Progenitor cell of endocrine pancreas (in vitro differentiated cells): Measurements from ENCODE around the gene POR. TPM values are rescaled to one million over a fixed set of nuclear protein-coding genes. Genes with fewer than 3 reads are reported as not detected.
A peak's percentile ranks its signal among the peaks of the same experiment; 100 is the strongest.

Experiments used
- DNase-seq: peaks from one replicate; pipeline ENCODE4 v3.0.0; 2021; ENCODE audit warnings: low spot score; ENCODE audit not compliant: unreplicated experiment
- H3K27ac Mint-ChIP-seq: 2 replicates; pipeline ENCODE4 v1.8.0; 2021; ENCODE audit warnings: mild to moderate bottlenecking, moderate library complexity, mixed read lengths
- H3K27me3 Mint-ChIP-seq: 2 replicates; pipeline ENCODE4 v1.8.0; 2021; ENCODE audit warnings: mixed read lengths
- H3K36me3 Mint-ChIP-seq: 2 replicates; pipeline ENCODE4 v1.8.0; 2022; ENCODE audit warnings: mixed read lengths; ENCODE audit not compliant: insufficient read depth
- H3K4me1 Mint-ChIP-seq: 2 replicates; pipeline ENCODE4 v1.8.0; 2021; ENCODE audit warnings: low read depth, mixed read lengths
- H3K4me3 Mint-ChIP-seq: 2 replicates; pipeline ENCODE4 v1.8.0; 2021; ENCODE audit warnings: low read depth, mild to moderate bottlenecking, moderate library complexity, mixed read lengths
- H3K9me3 Mint-ChIP-seq: 2 replicates; pipeline ENCODE4 v1.8.0; 2021; ENCODE audit warnings: low read depth, mixed read lengths
- total RNA-seq: library from RNA; stranded (reverse); gene quantifications from 2 replicates; pipeline ENCODE4 v1.2.1, GENCODE V29; 2021
- TF ChIP-seq, protein P1 (sequence below): fragments of 200-600 bp; sonication (generic); IDR thresholded peaks from one replicate; pipeline ENCODE4 v1.5.0; 2021; ENCODE audit warnings: antibody characterized with exemption, mild to moderate bottlenecking; ENCODE audit not compliant: unreplicated experiment

POR gene
- total RNA-seq, 1 donor from 2014 or later, result 87.2 TPM

DNA sequence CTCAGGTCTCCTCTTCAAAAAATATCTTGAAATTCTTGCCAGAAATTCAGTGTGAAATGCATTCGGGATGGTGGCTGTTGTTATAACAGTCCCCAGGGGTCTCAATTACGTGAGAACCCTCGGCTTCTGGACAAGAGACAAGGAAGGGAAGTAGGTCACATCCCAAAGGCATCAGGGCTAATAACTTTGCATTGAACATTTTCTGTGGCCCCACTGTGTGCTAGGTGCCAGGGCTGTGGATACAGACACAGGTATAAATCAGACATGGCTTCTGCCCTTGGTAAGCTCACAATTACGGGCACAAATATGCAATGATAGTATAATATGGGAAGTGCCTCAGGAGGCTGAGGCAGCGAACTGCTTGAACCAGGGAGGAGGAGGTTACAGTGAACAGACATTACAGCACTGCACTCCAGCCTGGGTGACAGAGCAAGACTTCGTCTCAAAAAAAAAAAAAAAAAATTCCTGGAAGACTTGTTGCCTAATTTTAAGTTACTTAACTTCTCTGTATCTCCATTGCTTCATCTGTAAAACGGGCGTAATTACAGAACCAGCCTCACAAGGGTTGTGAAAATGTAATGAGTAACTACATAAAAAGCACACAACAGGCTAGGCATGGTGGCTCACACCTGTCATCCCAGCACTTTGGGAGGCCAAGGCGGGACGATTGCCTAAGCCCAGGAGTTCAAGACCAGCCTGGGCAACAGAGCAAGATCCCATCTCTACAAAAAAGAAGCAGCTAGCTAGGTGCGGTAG is 38.7 kb upstream of the POR start:
- H3K36me3 Mint-ChIP-seq, result no peaks in the 10 kb centered on the region
- H3K4me3 Mint-ChIP-seq, result no peak overlapping the region
- H3K4me1 Mint-ChIP-seq, result peaks cover 14% of the 10 kb centered on the region
- no peak for DNase-seq
- H3K27me3 Mint-ChIP-seq, result no peaks in the 10 kb centered on the region
- H3K27ac Mint-ChIP-seq, result no peak overlapping the region
- no peaks in the 10 kb centered on the region for H3K9me3 Mint-ChIP-seq
- TF ChIP-seq, protein P1, sequence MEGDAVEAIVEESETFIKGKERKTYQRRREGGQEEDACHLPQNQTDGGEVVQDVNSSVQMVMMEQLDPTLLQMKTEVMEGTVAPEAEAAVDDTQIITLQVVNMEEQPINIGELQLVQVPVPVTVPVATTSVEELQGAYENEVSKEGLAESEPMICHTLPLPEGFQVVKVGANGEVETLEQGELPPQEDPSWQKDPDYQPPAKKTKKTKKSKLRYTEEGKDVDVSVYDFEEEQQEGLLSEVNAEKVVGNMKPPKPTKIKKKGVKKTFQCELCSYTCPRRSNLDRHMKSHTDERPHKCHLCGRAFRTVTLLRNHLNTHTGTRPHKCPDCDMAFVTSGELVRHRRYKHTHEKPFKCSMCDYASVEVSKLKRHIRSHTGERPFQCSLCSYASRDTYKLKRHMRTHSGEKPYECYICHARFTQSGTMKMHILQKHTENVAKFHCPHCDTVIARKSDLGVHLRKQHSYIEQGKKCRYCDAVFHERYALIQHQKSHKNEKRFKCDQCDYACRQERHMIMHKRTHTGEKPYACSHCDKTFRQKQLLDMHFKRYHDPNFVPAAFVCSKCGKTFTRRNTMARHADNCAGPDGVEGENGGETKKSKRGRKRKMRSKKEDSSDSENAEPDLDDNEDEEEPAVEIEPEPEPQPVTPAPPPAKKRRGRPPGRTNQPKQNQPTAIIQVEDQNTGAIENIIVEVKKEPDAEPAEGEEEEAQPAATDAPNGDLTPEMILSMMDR, result no peak

DNA sequence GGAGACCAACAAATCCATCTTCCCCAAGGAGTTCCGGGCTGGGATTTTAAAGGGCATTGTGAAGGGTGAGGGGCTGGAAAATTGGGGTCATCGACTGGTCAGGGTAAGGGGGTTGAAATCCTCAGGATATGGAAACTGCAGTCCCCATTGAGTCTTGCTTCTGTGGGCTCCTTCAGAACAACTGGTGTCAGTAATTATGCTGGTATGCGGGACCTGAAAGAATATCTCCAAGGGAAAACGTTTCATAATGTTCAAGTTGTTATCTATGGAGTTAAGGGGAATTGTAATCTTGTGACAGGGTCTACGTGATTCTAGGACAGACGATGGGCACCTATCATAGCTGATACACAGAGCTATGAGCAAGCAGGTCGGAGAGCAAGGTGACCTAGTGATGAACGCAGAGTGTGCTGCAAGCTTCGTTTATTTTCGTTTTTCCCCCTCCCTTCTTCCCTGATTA is 36.6 kb upstream of the POR start:
- Mint-ChIP-seq H3K27ac (peak overlapping the region; percentile 65), H3K27me3 (no peaks in the 10 kb centered on the region), H3K36me3 (peaks cover 9% of the 10 kb centered on the region), H3K9me3 (no peaks in the 10 kb centered on the region), H3K4me1 (peaks cover 17% of the 10 kb centered on the region), H3K4me3 (peak overlapping the region; percentile 94)
- TF ChIP-seq, protein P1, result no peak
- no peak for DNase-seq

DNA sequence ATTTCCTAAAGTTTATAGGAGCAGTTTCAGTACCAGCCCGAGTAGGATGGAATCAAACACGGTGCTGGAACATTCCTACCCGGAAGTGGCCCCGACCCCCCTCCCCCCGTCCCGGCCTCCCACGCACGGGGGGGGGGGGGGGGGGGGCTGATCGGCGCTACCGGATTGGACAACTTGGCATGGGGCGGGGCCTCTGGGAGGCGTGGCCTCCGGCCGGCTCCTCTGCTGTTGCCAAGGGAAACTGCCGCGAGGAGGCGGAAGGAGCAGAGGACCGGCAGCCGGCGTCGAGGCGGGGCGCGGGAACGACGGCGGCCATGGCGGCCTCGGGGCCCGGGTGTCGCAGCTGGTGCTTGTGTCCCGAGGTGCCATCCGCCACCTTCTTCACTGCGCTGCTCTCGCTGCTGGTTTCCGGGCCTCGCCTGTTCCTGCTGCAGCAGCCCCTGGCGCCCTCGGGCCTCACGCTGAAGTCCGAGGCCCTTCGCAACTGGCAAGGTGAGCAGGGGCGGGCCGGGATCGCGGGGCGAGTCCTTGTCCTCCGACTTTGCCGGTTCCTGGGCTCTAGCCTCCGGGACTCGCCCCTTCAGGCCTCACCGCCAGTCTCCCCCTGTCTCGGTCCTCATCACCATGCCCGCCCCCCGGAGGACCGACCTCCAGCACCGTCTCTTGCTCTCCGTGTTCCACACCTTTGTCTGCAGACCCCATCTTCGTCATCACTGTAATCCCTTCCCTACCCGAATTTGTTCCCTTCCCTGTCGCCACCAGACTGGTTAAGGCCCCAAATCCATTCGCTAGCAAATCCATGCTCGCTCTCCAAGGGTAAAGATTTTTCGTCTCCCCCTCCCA is 36.0 kb upstream of the POR start, which contains the start of gene RHBDD2:
RHBDD2 (plus strand) TSS at position 266 of the 843 bp plus-strand sequence; CDS start at position 315, 49 bp downstream.
- H3K36me3 Mint-ChIP-seq, result peaks cover 9% of the 10 kb centered on the region
- H3K27me3 Mint-ChIP-seq, result no peaks in the 10 kb centered on the region
- DNase-seq, result peak; percentile 93
- H3K27ac Mint-ChIP-seq, result peak within 1 kb of the TSS; percentile 94
- peak within 1 kb of the TSS; percentile 94 for H3K4me3 Mint-ChIP-seq
- no peaks in the 10 kb centered on the region for H3K9me3 Mint-ChIP-seq
- peaks cover 17% of the 10 kb centered on the region for H3K4me1 Mint-ChIP-seq
- TF ChIP-seq, protein P1, result no peak

DNA sequence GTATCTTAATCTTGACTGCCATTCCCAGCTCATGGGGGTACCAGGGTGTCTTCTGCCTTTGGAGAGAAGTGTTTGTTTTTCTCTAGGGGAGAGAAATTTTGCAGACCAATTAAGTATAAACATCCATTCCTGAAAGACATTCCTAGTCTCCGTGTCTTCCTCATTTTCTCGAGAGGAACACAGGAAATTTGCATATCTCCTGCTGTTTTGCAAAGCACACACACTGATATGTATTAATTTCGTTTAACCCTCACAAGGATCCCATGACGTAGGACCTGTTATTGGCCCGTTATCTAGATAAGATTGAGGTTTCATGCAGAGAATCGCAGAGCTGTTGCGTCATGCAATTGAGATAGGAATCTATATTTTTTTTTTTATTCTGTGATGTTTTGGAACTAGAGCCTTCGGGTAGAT is 35.2 kb upstream of the POR start:
- DNase-seq, result no peak
- peak overlapping the region; percentile 94 for H3K27ac Mint-ChIP-seq
- H3K9me3 Mint-ChIP-seq, result no peaks in the 10 kb centered on the region
- no peaks in the 10 kb centered on the region for H3K27me3 Mint-ChIP-seq
- H3K4me3 Mint-ChIP-seq, result peak overlapping the region; percentile 94
- TF ChIP-seq, protein P1, result no peak
- H3K36me3 Mint-ChIP-seq, result peaks cover 13% of the 10 kb centered on the region
- H3K4me1 Mint-ChIP-seq, result peaks cover 17% of the 10 kb centered on the region

DNA sequence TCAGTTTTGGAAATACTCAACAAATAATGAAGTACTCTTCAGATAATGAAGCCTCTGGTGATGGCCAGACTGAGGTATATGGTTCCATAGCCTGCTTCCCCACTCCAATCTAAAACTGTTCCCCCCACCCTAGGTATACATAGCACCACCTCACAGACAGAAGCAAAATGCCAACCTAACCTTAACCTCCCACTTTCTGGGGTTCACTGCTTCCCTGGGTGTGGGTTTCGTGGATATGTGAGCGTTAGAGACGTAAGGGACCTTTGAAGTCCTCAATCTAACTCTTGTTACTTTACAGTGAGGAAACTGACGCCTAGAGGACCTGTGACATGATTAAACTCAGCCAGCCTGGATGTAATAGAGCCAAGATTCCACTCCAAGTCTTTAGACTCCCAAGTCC is 34.7 kb upstream of the POR start:
- Mint-ChIP-seq H3K4me1 (peaks cover 17% of the 10 kb centered on the region), H3K4me3 (peak overlapping the region; percentile 94), H3K9me3 (no peaks in the 10 kb centered on the region), H3K27me3 (no peaks in the 10 kb centered on the region), H3K27ac (no peak overlapping the region), H3K36me3 (peaks cover 13% of the 10 kb centered on the region)
- DNase-seq, result no peak
- TF ChIP-seq, protein P1, result no peak
